ENCODE measurements around the gene PCSK1.

- TF ChIP-seq, protein P1, sequence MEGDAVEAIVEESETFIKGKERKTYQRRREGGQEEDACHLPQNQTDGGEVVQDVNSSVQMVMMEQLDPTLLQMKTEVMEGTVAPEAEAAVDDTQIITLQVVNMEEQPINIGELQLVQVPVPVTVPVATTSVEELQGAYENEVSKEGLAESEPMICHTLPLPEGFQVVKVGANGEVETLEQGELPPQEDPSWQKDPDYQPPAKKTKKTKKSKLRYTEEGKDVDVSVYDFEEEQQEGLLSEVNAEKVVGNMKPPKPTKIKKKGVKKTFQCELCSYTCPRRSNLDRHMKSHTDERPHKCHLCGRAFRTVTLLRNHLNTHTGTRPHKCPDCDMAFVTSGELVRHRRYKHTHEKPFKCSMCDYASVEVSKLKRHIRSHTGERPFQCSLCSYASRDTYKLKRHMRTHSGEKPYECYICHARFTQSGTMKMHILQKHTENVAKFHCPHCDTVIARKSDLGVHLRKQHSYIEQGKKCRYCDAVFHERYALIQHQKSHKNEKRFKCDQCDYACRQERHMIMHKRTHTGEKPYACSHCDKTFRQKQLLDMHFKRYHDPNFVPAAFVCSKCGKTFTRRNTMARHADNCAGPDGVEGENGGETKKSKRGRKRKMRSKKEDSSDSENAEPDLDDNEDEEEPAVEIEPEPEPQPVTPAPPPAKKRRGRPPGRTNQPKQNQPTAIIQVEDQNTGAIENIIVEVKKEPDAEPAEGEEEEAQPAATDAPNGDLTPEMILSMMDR (IDR thresholded peaks at IDR 0.05), result no peak
- no peak for TF ChIP-seq EP300 (IDR thresholded peaks at IDR 0.05)
These were observed 85.4 kb downstream of the PCSK1 start for GRCh38 chr5:96347502-96348292.

Data from sigmoid colon (tissue), 4 donors.